ELR (cell line): ENCODE results near the gene RPL31.

Experiments
- DNase-seq: peaks from one replicate; pipeline ENCODE4 v3.0.0-alpha.2; 2015; ENCODE audit warnings: low read depth

RPL31 gene

GRCh38 chr2:100975521-100975785 is 26.6 kb upstream of the RPL31 start:
- DNase-seq = no peak

GRCh38 chr2:100976061-100976460 is 26.0 kb upstream of the RPL31 start:
- DNase-seq = no peak

GRCh38 chr2:100976645-100977391 is 25.3 kb upstream of the RPL31 start:
- DNase-seq = peak; percentile 29

DNA sequence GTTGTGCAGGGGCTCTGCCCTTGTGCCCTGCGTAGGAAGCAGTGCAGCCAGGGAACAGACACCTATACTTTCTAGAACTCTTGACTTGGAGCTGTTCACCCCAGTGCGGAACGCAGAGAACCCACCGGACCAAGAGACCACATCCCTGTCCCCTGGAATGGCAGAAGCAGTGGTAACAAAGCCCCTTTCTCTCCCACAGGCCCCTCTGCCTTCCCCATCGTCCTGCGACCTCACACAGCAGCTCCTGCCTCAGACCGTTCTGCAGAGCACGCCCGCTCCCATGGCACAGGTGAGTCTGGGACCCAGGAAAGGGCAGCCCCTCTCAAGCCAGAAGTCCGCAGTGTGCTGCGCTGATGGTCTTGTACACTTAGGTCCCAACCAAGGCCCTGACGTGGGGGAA is 24.6 kb upstream of the RPL31 start:
- DNase-seq = no peak

DNA sequence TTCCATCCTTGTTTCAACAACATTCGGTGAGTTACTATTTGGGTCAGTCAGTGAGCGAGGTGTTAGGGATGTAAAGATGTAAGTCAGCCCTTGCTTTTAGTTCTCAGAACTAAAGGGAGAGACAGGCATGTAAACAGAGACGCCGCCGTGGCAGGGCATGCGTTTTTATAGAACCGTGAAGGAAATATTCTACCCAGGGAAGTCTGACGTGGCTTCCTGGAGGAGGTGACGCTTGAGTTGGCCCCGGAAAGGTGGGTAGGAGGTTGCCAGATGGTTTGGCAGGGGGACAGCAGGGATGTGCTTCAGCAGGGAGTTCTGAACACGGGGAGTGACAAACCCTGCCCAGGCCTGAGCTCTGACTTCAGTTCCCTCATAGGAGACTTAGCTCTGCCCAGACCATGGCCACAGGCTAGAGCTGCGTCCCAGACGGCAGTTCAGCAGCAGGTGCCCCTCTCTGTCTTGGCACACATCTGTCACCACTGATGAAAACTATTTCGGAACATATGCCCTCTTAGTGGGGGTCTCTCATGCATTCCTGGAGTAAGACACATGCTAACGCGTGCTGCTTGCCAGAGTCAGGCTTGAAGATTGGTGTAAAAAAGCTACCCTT is 23.4 kb upstream of the RPL31 start:
- peak; percentile 82 for DNase-seq

DNA sequence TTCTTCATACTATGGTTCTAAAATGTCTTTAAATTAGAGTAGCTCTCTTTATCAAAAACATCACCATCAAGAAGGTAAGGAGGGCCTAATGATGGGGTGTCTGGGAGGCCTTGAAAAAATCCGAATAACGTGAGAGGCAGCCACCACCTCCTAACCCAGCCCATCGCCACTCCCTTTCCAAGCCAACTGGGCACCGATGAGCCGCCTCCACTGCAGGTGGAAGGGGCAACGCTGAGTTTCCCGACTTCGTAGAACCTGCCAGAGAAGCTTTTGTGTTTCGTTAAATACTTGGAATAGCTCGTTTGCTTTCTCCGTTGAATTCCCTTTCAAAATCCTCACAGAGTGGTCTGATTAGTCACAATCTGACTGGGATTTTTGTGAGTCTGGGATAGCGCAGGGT is 22.0 kb upstream of the RPL31 start:
- no peak for DNase-seq

- DNase-seq = no peak
Measured at GRCh38 chr2:100981011-100981410, 21.1 kb upstream of the RPL31 start.

GRCh38 chr2:100982431-100982861 is 19.6 kb upstream of the RPL31 start:
- no peak for DNase-seq

- DNase-seq = no peak
Measured at GRCh38 chr2:100983201-100983600, 18.9 kb upstream of the RPL31 start.

- no peak for DNase-seq
Measured at GRCh38 chr2:100983684-100984310, 18.3 kb upstream of the RPL31 start.

- peak; percentile 80 for DNase-seq
Measured at GRCh38 chr2:100984892-100985307, 17.2 kb upstream of the RPL31 start.

DNA sequence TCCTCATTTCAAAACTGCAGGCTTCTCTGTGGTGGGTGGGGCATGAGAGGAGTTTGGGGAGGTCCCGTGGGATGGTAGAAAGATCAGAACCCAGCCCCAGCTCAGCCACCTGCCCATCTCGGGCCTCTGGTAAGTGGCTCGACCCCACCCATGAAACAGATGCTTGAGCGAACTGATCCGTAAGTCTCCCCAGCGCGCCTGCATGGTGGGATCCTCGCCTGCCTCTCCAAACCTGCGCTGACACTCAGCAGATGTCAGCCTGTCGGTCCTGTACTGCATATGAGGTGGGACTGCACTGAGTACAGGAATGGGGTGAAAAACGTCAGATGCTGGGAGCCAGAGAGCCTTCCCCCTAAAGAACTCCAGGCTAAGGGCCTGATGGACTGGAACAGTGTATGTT is 15.9 kb upstream of the RPL31 start:
- no peak for DNase-seq

DNA sequence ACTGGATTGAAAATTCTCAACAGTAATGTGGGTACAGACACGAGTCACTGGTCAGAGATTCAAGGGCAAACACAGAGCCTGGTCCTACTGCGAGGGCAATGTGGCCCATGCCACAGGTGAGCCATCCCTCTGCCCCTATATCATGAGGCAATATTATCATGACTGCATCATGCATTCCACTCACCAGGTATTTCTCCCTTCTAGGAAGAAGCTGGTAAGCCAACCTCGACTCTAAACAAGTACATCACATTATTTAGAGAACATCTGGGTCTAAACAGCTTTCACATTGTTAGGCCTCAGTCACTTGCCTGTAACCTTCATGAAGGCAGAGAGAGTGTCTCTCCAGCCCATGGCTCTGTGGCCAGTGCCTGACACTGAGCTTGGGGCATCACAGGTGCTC is 14.6 kb upstream of the RPL31 start:
- no peak for DNase-seq

DNA sequence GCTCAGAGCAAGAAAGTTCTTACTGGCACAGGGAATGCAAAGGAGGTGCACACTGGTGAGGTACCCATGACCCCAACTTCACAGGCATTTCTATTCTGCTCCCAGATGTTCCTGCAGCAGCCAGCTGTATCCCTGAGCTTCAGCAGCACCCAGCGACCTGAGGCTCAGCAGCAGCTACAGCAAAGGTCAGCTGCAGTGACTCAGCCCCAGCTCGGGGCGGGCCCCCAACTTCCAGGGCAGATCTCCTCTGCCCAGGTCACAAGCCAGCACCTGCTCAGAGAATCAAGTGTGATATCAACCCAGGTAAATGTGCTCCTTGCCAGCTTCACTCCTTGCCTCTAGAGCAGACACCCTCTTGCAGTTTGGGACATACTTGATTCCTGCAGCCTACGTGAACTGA is 14.1 kb upstream of the RPL31 start:
- DNase-seq = no peak

- DNase-seq = no peak
Measured at GRCh38 chr2:100988630-100989417, 13.3 kb upstream of the RPL31 start.

- no peak for DNase-seq
Measured at GRCh38 chr2:100989666-100990065, 12.4 kb upstream of the RPL31 start.

GRCh38 chr2:100990166-100990565 is 11.9 kb upstream of the RPL31 start:
- DNase-seq = no peak

GRCh38 chr2:100990650-100991403 is 11.3 kb upstream of the RPL31 start:
- DNase-seq = no peak

GRCh38 chr2:100991404-100991773 is 10.7 kb upstream of the RPL31 start:
- no peak for DNase-seq

DNA sequence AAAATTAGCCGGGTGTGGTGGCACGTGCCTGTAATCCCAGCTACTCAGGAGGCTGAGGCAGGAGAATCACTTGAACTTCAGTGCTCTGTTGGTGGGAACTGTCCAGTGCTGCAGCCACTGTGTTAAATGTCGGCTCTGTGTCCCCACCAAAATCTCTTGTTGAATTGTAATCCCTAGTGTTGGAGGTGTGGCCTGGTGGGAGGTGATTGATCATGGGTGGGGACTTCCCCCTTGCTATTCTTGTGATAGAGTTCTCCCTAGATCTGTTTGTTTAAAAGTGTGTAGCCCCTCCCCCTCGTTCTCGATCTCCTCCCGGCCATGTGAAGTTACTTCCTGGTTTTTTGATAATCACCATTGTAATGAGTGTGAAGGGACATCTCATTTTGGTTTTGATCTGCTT is 9.8 kb upstream of the RPL31 start:
- no peak for DNase-seq

DNA sequence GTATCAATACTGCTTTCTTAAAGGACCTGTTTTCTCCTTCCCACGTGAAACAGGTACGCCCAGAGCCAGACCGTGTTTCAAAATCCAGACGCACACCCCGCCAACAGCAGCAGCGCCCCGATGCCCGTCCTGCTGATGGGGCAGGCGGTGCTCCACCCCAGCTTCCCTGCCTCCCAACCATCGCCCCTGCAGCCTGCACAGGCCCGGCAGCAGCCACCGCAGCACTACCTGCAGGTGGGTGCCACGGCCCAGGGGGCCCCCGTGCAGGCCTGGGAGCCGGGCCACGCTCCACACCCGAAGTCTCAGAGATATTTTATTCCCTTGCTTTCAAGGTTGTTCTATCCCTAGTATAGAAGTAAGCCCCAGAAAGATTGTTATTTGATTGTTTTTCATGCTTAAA is 8.8 kb upstream of the RPL31 start:
- no peak for DNase-seq
